H9 (cell line): ENCODE measurements around the gene PRPF40A. TPM values are rescaled to one million over a fixed set of nuclear protein-coding genes. Genes with fewer than 3 reads are reported as not detected.

Experiments
- DNase-seq: peaks from one replicate; pipeline ENCODE4 v3.0.0-alpha.2; 2017
- H2AFZ ChIP-seq: one replicate; pipeline ENCODE4 v1.6.1; 2013; ENCODE audit warnings: mild to moderate bottlenecking, low read length, control low read depth, moderate library complexity
- H2AK5ac ChIP-seq: 2 replicates; pipeline ENCODE4 v1.6.1; 2013; ENCODE audit warnings: low read length, control low read depth, mixed read lengths; ENCODE audit not compliant: insufficient read length
- H2BK120ac ChIP-seq: one replicate; pipeline ENCODE4 v1.6.1; 2013; ENCODE audit warnings: low read depth, mild to moderate bottlenecking, low read length, control low read depth, inconsistent platforms; ENCODE audit not compliant: poor library complexity, severe bottlenecking
- H2BK12ac ChIP-seq: 2 replicates; pipeline ENCODE4 v1.6.1; 2013; ENCODE audit warnings: low read length, control low read depth, mixed read lengths, low read depth; ENCODE audit not compliant: insufficient read length
- H2BK15ac ChIP-seq: 2 replicates; pipeline ENCODE4 v1.6.1; 2013; ENCODE audit warnings: low read depth, low read length, control low read depth
- H2BK20ac ChIP-seq: one replicate; pipeline ENCODE4 v1.6.1; 2013; ENCODE audit warnings: low read depth, mild to moderate bottlenecking, low read length, control low read depth, inconsistent platforms; ENCODE audit not compliant: poor library complexity, severe bottlenecking
- H2BK5ac ChIP-seq: 2 replicates; pipeline ENCODE4 v1.6.1; 2013; ENCODE audit warnings: low read length, control low read depth, mixed read lengths; ENCODE audit not compliant: insufficient read length
- H3K14ac ChIP-seq: 2 replicates; pipeline ENCODE4 v1.6.1; 2013; ENCODE audit warnings: low read length, control low read depth; ENCODE audit not compliant: insufficient read depth
- H3K18ac ChIP-seq: 2 replicates; pipeline ENCODE4 v1.6.1; 2013; ENCODE audit warnings: low read depth, mild to moderate bottlenecking, mixed read lengths, low read length, control low read depth; ENCODE audit not compliant: insufficient read length
- H3K23ac ChIP-seq: 2 replicates; pipeline ENCODE4 v1.6.1; 2013; ENCODE audit warnings: low read length, control low read depth, mixed read lengths, low read depth; ENCODE audit not compliant: insufficient read length
- H3K23me2 ChIP-seq: 2 replicates; pipeline ENCODE4 v1.6.1; 2013; ENCODE audit warnings: low read depth, mild to moderate bottlenecking, mixed read lengths, low read length, control low read depth; ENCODE audit not compliant: insufficient read length, poor library complexity, severe bottlenecking
- H3K27ac ChIP-seq: 2 replicates; pipeline ENCODE4 v1.5.1; 2013; ENCODE audit warnings: low read length, control low read depth, mixed read lengths, low read depth; ENCODE audit not compliant: insufficient read length
- H3K27me3 ChIP-seq: 2 replicates; pipeline ENCODE4 v1.6.1; 2013; ENCODE audit warnings: low read length, control low read depth, inconsistent platforms; ENCODE audit not compliant: insufficient read depth
- H3K4ac ChIP-seq: 2 replicates; pipeline ENCODE4 v1.6.1; 2013; ENCODE audit warnings: low read depth, mild to moderate bottlenecking, control low read depth, inconsistent platforms, low read length, moderate library complexity
- H3K4me1 ChIP-seq: 2 replicates; pipeline ENCODE4 v1.6.1; 2013; ENCODE audit warnings: low read length, control low read depth, inconsistent platforms; ENCODE audit not compliant: insufficient read depth
- H3K4me2 ChIP-seq: 2 replicates; pipeline ENCODE4 v1.6.1; 2013; ENCODE audit warnings: low read length, control low read depth, mixed read lengths; ENCODE audit not compliant: insufficient read length, insufficient read depth
- H3K56ac ChIP-seq: 2 replicates; pipeline ENCODE4 v1.6.1; 2013; ENCODE audit warnings: low read depth, mild to moderate bottlenecking, mixed read lengths, low read length, control low read depth; ENCODE audit not compliant: insufficient read length
- H3K79me1 ChIP-seq: 2 replicates; pipeline ENCODE4 v1.6.1; 2013; ENCODE audit warnings: low read depth, mild to moderate bottlenecking, moderate library complexity, low read length, control low read depth, inconsistent platforms; ENCODE audit not compliant: insufficient read depth, poor library complexity, severe bottlenecking
- H3K79me2 ChIP-seq: 2 replicates; pipeline ENCODE4 v1.6.1; 2013; ENCODE audit warnings: low read length, control low read depth, inconsistent platforms; ENCODE audit not compliant: insufficient read depth
- H3K9ac ChIP-seq: 2 replicates; pipeline ENCODE4 v1.6.1; 2013; ENCODE audit warnings: low read length, control low read depth, mixed read lengths; ENCODE audit not compliant: insufficient read length; ENCODE audit errors: extremely low read depth
- H3K9me3 ChIP-seq: one replicate; pipeline ENCODE4 v1.6.1; 2013; ENCODE audit warnings: low read depth, low read length, inconsistent platforms; ENCODE audit not compliant: control insufficient read depth
- H3T11ph ChIP-seq: one replicate; pipeline ENCODE4 v1.6.1; 2013; ENCODE audit warnings: mild to moderate bottlenecking, low read length, control low read depth, inconsistent platforms
- H4K20me1 ChIP-seq: one replicate; pipeline ENCODE4 v1.6.1; 2013; ENCODE audit not compliant: control insufficient read depth, insufficient read length, insufficient read depth
- H4K5ac ChIP-seq: 2 replicates; pipeline ENCODE4 v1.6.1; 2013; ENCODE audit warnings: low read depth, mild to moderate bottlenecking, mixed read lengths, low read length, control low read depth; ENCODE audit not compliant: insufficient read length
- H4K8ac ChIP-seq: replicated peaks from 2 replicates; pipeline ENCODE4 v1.6.1; 2013; ENCODE audit warnings: low read length, control low read depth, mixed read lengths, low read depth; ENCODE audit not compliant: insufficient read length
- H4K91ac ChIP-seq: 2 replicates; pipeline ENCODE4 v1.6.1; 2013; ENCODE audit warnings: low read depth, mild to moderate bottlenecking, moderate library complexity, mixed read lengths, low read length, control low read depth; ENCODE audit not compliant: insufficient read length
- H3K27ac Mint-ChIP-seq, 3 experiments: 2 replicates in 2 of 3; 3 replicates in 1 of 3; pipeline ENCODE4 v1.8.0; 2020 to 2021; ENCODE audit warnings: mixed read lengths in 3 of 3, mild to moderate bottlenecking in 1 of 3, moderate library complexity in 1 of 3
- H3K27me3 Mint-ChIP-seq: 2 replicates; pipeline ENCODE4 v1.8.0; 2021; ENCODE audit warnings: low read depth, mild to moderate bottlenecking, moderate library complexity, mixed read lengths
- H3K36me3 Mint-ChIP-seq, 3 experiments: 2 replicates in 2 of 3; 3 replicates in 1 of 3; pipeline ENCODE4 v1.8.0; 2020 to 2021; ENCODE audit warnings: low read depth in 3 of 3, mixed read lengths in 3 of 3; ENCODE audit not compliant: insufficient read depth in 1 of 3
- H3K4me1 Mint-ChIP-seq, 2 experiments: 2 replicates each; pipeline ENCODE4 v1.8.0; 2020; ENCODE audit warnings: mixed read lengths in 2 of 2
- H3K4me3 Mint-ChIP-seq, 2 experiments: 2 replicates in 1 of 2; 3 replicates in 1 of 2; pipeline ENCODE4 v1.8.0; 2020 to 2021; ENCODE audit warnings: mild to moderate bottlenecking in 2 of 2, mixed read lengths in 2 of 2, moderate library complexity in 1 of 2
- H3K9me3 Mint-ChIP-seq, 2 experiments: 2 replicates in 1 of 2; 3 replicates in 1 of 2; pipeline ENCODE4 v1.8.0; 2020; ENCODE audit warnings: mild to moderate bottlenecking in 2 of 2, mixed read lengths in 2 of 2, moderate library complexity in 1 of 2
- WGBS: extraction: QIAGEN DNeasy Blood & Tissue Kit; methylation state at CpG from one replicate; pipeline ENCODE4 v1.1.7; 2013; ENCODE audit warnings: missing lambda C conversion rate, low lambda C conversion rate, mixed read lengths; ENCODE audit not compliant: insufficient read length; ENCODE audit errors: extremely low coverage; 5-methylcytosine and 5-hydroxymethylcytosine counted together
- total RNA-seq: library from RNA; stranded (reverse); gene quantifications from 2 replicates; pipeline ENCODE4 v1.2.1, GENCODE V29; 2021
- TF ChIP-seq, protein P1 (sequence below): fragments of 200-600 bp; sonication (generic); conservative IDR thresholded peaks from 3 replicates; pipeline ENCODE4 v1.8.0; 2021; ENCODE audit warnings: antibody characterized with exemption, mild to moderate bottlenecking

The PRPF40A gene
- total RNA-seq, 1 experiment from 2014 or later, result 158 TPM

GRCh38 chr2:152617456-152618192 lies 99.6 kb downstream of the PRPF40A start:
- Histone ChIP-seq H2BK5ac (no peak overlapping the region), H3K23ac (no peak overlapping the region), H3K14ac (no peak overlapping the region), H3K9ac (no peak overlapping the region), H3K9me3 (no peaks in the 10 kb centered on the region), H4K20me1 (no peaks in the 10 kb centered on the region), H4K91ac (no peak overlapping the region), H3K4ac (no peak overlapping the region), H2BK120ac (no peak overlapping the region), H3K79me1 (no peaks in the 10 kb centered on the region), H2AK5ac (no peak overlapping the region), H3K18ac (no peak overlapping the region), H2BK12ac (no peak overlapping the region), H3K4me2 (no peak overlapping the region), H2BK20ac (no peak overlapping the region), H3K27ac (no peak overlapping the region), H3K27me3 (no peaks in the 10 kb centered on the region), H3K56ac (no peak overlapping the region), H3T11ph (no peak overlapping the region), H3K79me2 (no peaks in the 10 kb centered on the region), H2BK15ac (no peak overlapping the region), H3K23me2 (no peaks in the 10 kb centered on the region), H4K8ac (no peak overlapping the region), H2AFZ (no peak overlapping the region), H4K5ac (no peak overlapping the region), H3K4me1 (no peaks in the 10 kb centered on the region)
- no peaks in the 10 kb centered on the region for H3K9me3 Mint-ChIP-seq
- H3K36me3 Mint-ChIP-seq, result peaks cover 20 to 68% (median 65%) of the 10 kb centered on the region in 3 experiments; a peak in 6 of 7 replicates
- H3K27me3 Mint-ChIP-seq, result no peaks in the 10 kb centered on the region
- H3K4me1 Mint-ChIP-seq, result no peaks in the 10 kb centered on the region
- no peak overlapping the region for H3K27ac Mint-ChIP-seq
- no peak overlapping the region for H3K4me3 Mint-ChIP-seq
- no peak for DNase-seq
- no CpG with 5 or more reads among the region's 4 CpGs for WGBS
- TF ChIP-seq, protein P1, sequence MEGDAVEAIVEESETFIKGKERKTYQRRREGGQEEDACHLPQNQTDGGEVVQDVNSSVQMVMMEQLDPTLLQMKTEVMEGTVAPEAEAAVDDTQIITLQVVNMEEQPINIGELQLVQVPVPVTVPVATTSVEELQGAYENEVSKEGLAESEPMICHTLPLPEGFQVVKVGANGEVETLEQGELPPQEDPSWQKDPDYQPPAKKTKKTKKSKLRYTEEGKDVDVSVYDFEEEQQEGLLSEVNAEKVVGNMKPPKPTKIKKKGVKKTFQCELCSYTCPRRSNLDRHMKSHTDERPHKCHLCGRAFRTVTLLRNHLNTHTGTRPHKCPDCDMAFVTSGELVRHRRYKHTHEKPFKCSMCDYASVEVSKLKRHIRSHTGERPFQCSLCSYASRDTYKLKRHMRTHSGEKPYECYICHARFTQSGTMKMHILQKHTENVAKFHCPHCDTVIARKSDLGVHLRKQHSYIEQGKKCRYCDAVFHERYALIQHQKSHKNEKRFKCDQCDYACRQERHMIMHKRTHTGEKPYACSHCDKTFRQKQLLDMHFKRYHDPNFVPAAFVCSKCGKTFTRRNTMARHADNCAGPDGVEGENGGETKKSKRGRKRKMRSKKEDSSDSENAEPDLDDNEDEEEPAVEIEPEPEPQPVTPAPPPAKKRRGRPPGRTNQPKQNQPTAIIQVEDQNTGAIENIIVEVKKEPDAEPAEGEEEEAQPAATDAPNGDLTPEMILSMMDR, result no peak
